ENCODE results near the gene RELB. TPM values are rescaled to one million over a fixed set of nuclear protein-coding genes. Genes with fewer than 3 reads are reported as not detected.
A peak's percentile ranks its signal among the peaks of the same experiment; 100 is the strongest.

RELB gene
- total RNA-seq, 1 experiment from 2014 or later: 15.2 TPM

- Histone ChIP-seq H2AFZ (ENCODE audit: low read length) (no peak overlapping the region), H3K79me2 (ENCODE audit: low read length) (peaks cover 32% of the 10 kb centered on the region), H3K27me3 (ENCODE audit: low read length) (no peaks in the 10 kb centered on the region), H3K9me3 (ENCODE audit: low read length) (no peaks in the 10 kb centered on the region), H3K9ac (ENCODE audit: low read length) (no peak overlapping the region), H3F3A (ENCODE audit: low read length, unreplicated experiment) (no peaks in the 10 kb centered on the region), H3K36me3 (ENCODE audit: low read depth, low read length) (peaks cover 5% of the 10 kb centered on the region), H3K4me3 (ENCODE audit: low read length) (no peak overlapping the region), H3K4me2 (ENCODE audit: low read length) (no peak overlapping the region), H3K9me2 (replicated peaks; ENCODE audit: low read length) (no peaks in the 10 kb centered on the region), H4K20me1 (ENCODE audit: low read length) (peaks cover 13% of the 10 kb centered on the region), H3K27ac (ENCODE audit: low read length) (no peak overlapping the region), H3K4me1 (ENCODE audit: insufficient read depth, low read length) (peaks cover 9% of the 10 kb centered on the region)
- ATAC-seq: no peak
- ChIA-PET POLR2A (ENCODE audit: unreplicated experiment) (no interaction called here), CTCF (no interaction called here)
- TF ChIP-seq EZH2 (IDR thresholded peaks at IDR 0.05; ENCODE audit: low read length, unreplicated experiment) (no peak), CTCF (conservative IDR thresholded peaks at IDR 0.05; ENCODE audit: low read depth, low read length) (no peak), EZH2phosphoT487 (IDR thresholded peaks at IDR 0.05; ENCODE audit: borderline replicate concordance, low read length) (no peak)
- intact Hi-C loops (cut with micrococcal nuclease): no loop called here
- no peak for DNase-seq
- BruUV-seq (replicated peaks): no TSS peak
Measured at GRCh38 chr19:45037393-45038169, 36.3 kb downstream of the RELB start.

GRCh38 chr19:45038931-45039893 is 37.9 kb downstream of the RELB start, which contains the start of gene CLASRP:
Gene CLASRP (plus strand): TSS chr19:45039045. CDS start chr19:45040213, 1,168 bp downstream.
- ATAC-seq: peak; percentile 95
- no peak for TF ChIP-seq CTCF (conservative IDR thresholded peaks at IDR 0.05; ENCODE audit: low read depth, low read length)
- TF ChIP-seq EZH2phosphoT487 (IDR thresholded peaks at IDR 0.05; ENCODE audit: borderline replicate concordance, low read length): no peak
- TF ChIP-seq EZH2 (IDR thresholded peaks at IDR 0.05; ENCODE audit: low read length, unreplicated experiment): no peak
- peaks cover 9% of the 10 kb centered on the region for H3K4me1 ChIP-seq (ENCODE audit: insufficient read depth, low read length)
- H3K9me2 ChIP-seq (replicated peaks; ENCODE audit: low read length): no peaks in the 10 kb centered on the region
- peaks cover 43% of the 10 kb centered on the region for H3K79me2 ChIP-seq (ENCODE audit: low read length)
- no TSS peak for BruUV-seq (replicated peaks)
- peak within 1 kb of the TSS; percentile 78 for H3K27ac ChIP-seq (ENCODE audit: low read length)
- peak; percentile 82 for DNase-seq
- H3K9ac ChIP-seq (ENCODE audit: low read length): peak within 1 kb of the TSS; percentile 96
- peak within 1 kb of the TSS; percentile 94 for H3K4me3 ChIP-seq (ENCODE audit: low read length)
- H3F3A ChIP-seq (ENCODE audit: low read length, unreplicated experiment): no peaks in the 10 kb centered on the region
- ChIA-PET POLR2A (ENCODE audit: unreplicated experiment) (interaction anchor here (0.6 to 0.7 kb wide), 3 partner anchors 12 to 290 kb away, joined by 3 to 11 read pairs (median 4); no protein-coding TSS in a partner anchor), CTCF (interaction anchor here (0.6 to 1.2 kb wide), 5 partner anchors 21 to 135 kb away, joined by 3 to 9 read pairs (median 3); no protein-coding TSS in a partner anchor)
- peak within 1 kb of the TSS; percentile 70 for H2AFZ ChIP-seq (ENCODE audit: low read length)
- intact Hi-C loops (cut with micrococcal nuclease): no loop called here
- peaks cover 5% of the 10 kb centered on the region for H3K36me3 ChIP-seq (ENCODE audit: low read depth, low read length)
- H4K20me1 ChIP-seq (ENCODE audit: low read length): peaks cover 13% of the 10 kb centered on the region
- no peaks in the 10 kb centered on the region for H3K9me3 ChIP-seq (ENCODE audit: low read length)
- H3K27me3 ChIP-seq (ENCODE audit: low read length): no peaks in the 10 kb centered on the region
- H3K4me2 ChIP-seq (ENCODE audit: low read length): peak within 1 kb of the TSS; percentile 95
